ENCODE data around the gene RIPK1.

The RIPK1 gene

GRCh38 chr6:3033652-3034051 lies 34.6 kb upstream of the RIPK1 start:
- no peak for DNase-seq (ENCODE audit: low read depth)
- H3K4me3 ChIP-seq (ENCODE audit: low read depth, low read length) = no peak overlapping the region
- TF ChIP-seq POLR2A (IDR thresholded peaks at IDR 0.05; ENCODE audit: extremely low read depth, insufficient read length) = no peak
- TF ChIP-seq MYC (IDR thresholded peaks at IDR 0.05; ENCODE audit: low read depth, low read length) = no peak
- no peak for TF ChIP-seq MAX (IDR thresholded peaks at IDR 0.05; ENCODE audit: low read depth, low read length)
- TF ChIP-seq CTCF (IDR thresholded peaks at IDR 0.05; ENCODE audit: low read depth, low read length) = no peak

GRCh38 chr6:3035397-3035796 lies 32.9 kb upstream of the RIPK1 start:
- DNase-seq (ENCODE audit: low read depth) = no peak
- TF ChIP-seq POLR2A (IDR thresholded peaks at IDR 0.05; ENCODE audit: extremely low read depth, insufficient read length) = no peak
- TF ChIP-seq MYC (IDR thresholded peaks at IDR 0.05; ENCODE audit: low read depth, low read length) = no peak
- no peak for TF ChIP-seq CTCF (IDR thresholded peaks at IDR 0.05; ENCODE audit: low read depth, low read length)
- TF ChIP-seq MAX (IDR thresholded peaks at IDR 0.05; ENCODE audit: low read depth, low read length) = no peak
- no peak overlapping the region for H3K4me3 ChIP-seq (ENCODE audit: low read depth, low read length)

- TF ChIP-seq CTCF (IDR thresholded peaks at IDR 0.05; ENCODE audit: low read depth, low read length) (no peak), MYC (IDR thresholded peaks at IDR 0.05; ENCODE audit: low read depth, low read length) (no peak), MAX (IDR thresholded peaks at IDR 0.05; ENCODE audit: low read depth, low read length) (no peak), POLR2A (IDR thresholded peaks at IDR 0.05; ENCODE audit: extremely low read depth, insufficient read length) (no peak)
- no peak overlapping the region for H3K4me3 ChIP-seq (ENCODE audit: low read depth, low read length)
- DNase-seq (ENCODE audit: low read depth) = no peak
These were observed 31.2 kb upstream of the RIPK1 start for GRCh38 chr6:3036861-3037637.

GRCh38 chr6:3037638-3038365 lies 30.5 kb upstream of the RIPK1 start:
- no peak for TF ChIP-seq MAX (IDR thresholded peaks at IDR 0.05; ENCODE audit: low read depth, low read length)
- no peak for TF ChIP-seq MYC (IDR thresholded peaks at IDR 0.05; ENCODE audit: low read depth, low read length)
- no peak for TF ChIP-seq CTCF (IDR thresholded peaks at IDR 0.05; ENCODE audit: low read depth, low read length)
- TF ChIP-seq POLR2A (IDR thresholded peaks at IDR 0.05; ENCODE audit: extremely low read depth, insufficient read length) = no peak
- DNase-seq (ENCODE audit: low read depth) = no peak
- no peak overlapping the region for H3K4me3 ChIP-seq (ENCODE audit: low read depth, low read length)

- no peak for DNase-seq (ENCODE audit: low read depth)
These were observed 28.9 kb upstream of the RIPK1 start for GRCh38 chr6:3039384-3039783.

More at GRCh38 chr6:3039384-3039783, 28.9 kb upstream of the RIPK1 start:
- no peak overlapping the region for H3K4me3 ChIP-seq (ENCODE audit: low read depth, low read length)
- TF ChIP-seq POLR2A (IDR thresholded peaks at IDR 0.05; ENCODE audit: extremely low read depth, insufficient read length) (no peak), CTCF (IDR thresholded peaks at IDR 0.05; ENCODE audit: low read depth, low read length) (no peak), MYC (IDR thresholded peaks at IDR 0.05; ENCODE audit: low read depth, low read length) (no peak), MAX (IDR thresholded peaks at IDR 0.05; ENCODE audit: low read depth, low read length) (no peak)

All from NB4 (cell line).